IPS-18a (cell line): ENCODE data around the gene SHROOM1.
A peak's percentile ranks its signal among the peaks of the same experiment; 100 is the strongest.

Source experiments
- H3K27ac ChIP-seq: one replicate; pipeline ENCODE4 v1.5.1; 2013; ENCODE audit warnings: low read length
- H3K27me3 ChIP-seq: one replicate; pipeline ENCODE4 v1.6.1; 2013; ENCODE audit warnings: mild to moderate bottlenecking, low read length; ENCODE audit not compliant: control insufficient read depth, insufficient read depth
- H3K36me3 ChIP-seq: one replicate; pipeline ENCODE4 v1.6.1; 2013; ENCODE audit warnings: low read depth, low read length; ENCODE audit not compliant: control insufficient read depth
- H3K4me1 ChIP-seq: one replicate; pipeline ENCODE4 v1.6.1; 2013; ENCODE audit warnings: low read depth, low read length; ENCODE audit not compliant: control insufficient read depth
- H3K4me3 ChIP-seq: one replicate; pipeline ENCODE4 v1.5.1; 2013; ENCODE audit warnings: low read length
- H3K9ac ChIP-seq: one replicate; pipeline ENCODE4 v1.6.1; 2013; ENCODE audit warnings: mild to moderate bottlenecking, low read length, moderate library complexity
- H3K9me3 ChIP-seq: one replicate; pipeline ENCODE4 v1.6.1; 2013; ENCODE audit warnings: low read depth, low read length; ENCODE audit not compliant: control insufficient read depth

The SHROOM1 gene

GRCh38 chr5:132848270-132848669, 17.8 kb upstream of the SHROOM1 start:
- Histone ChIP-seq H3K27ac (no peak overlapping the region), H3K4me3 (no peak overlapping the region), H3K4me1 (no peaks in the 10 kb centered on the region), H3K36me3 (no peaks in the 10 kb centered on the region), H3K9ac (no peak overlapping the region), H3K27me3 (no peaks in the 10 kb centered on the region), H3K9me3 (no peaks in the 10 kb centered on the region)

- no peaks in the 10 kb centered on the region for H3K36me3 ChIP-seq
- no peak overlapping the region for H3K9ac ChIP-seq
- H3K4me1 ChIP-seq, result no peaks in the 10 kb centered on the region
- H3K27me3 ChIP-seq, result no peaks in the 10 kb centered on the region
- no peak overlapping the region for H3K27ac ChIP-seq
- H3K9me3 ChIP-seq, result no peaks in the 10 kb centered on the region
- H3K4me3 ChIP-seq, result no peak overlapping the region
Observed at GRCh38 chr5:132841305-132841704, 10.9 kb upstream of the SHROOM1 start.

GRCh38 chr5:132840896-132841295, 10.4 kb upstream of the SHROOM1 start:
- Histone ChIP-seq H3K9me3 (no peaks in the 10 kb centered on the region), H3K4me3 (no peak overlapping the region), H3K27ac (no peak overlapping the region), H3K4me1 (no peaks in the 10 kb centered on the region), H3K27me3 (no peaks in the 10 kb centered on the region), H3K36me3 (no peaks in the 10 kb centered on the region), H3K9ac (no peak overlapping the region)

GRCh38 chr5:132840313-132840712, 9.9 kb upstream of the SHROOM1 start:
- Histone ChIP-seq H3K4me1 (no peaks in the 10 kb centered on the region), H3K9ac (no peak overlapping the region), H3K9me3 (no peaks in the 10 kb centered on the region), H3K27ac (no peak overlapping the region), H3K36me3 (no peaks in the 10 kb centered on the region), H3K27me3 (no peaks in the 10 kb centered on the region), H3K4me3 (no peak overlapping the region)

- H3K9me3 ChIP-seq, result no peaks in the 10 kb centered on the region
- H3K4me3 ChIP-seq, result no peak overlapping the region
- no peak overlapping the region for H3K27ac ChIP-seq
- H3K4me1 ChIP-seq, result no peaks in the 10 kb centered on the region
- no peaks in the 10 kb centered on the region for H3K27me3 ChIP-seq
- no peak overlapping the region for H3K9ac ChIP-seq
- no peaks in the 10 kb centered on the region for H3K36me3 ChIP-seq
Observed at GRCh38 chr5:132839426-132840301, 9.2 kb upstream of the SHROOM1 start.

GRCh38 chr5:132838516-132839282, 8.3 kb upstream of the SHROOM1 start:
- H3K27ac ChIP-seq, result no peak overlapping the region
- no peak overlapping the region for H3K9ac ChIP-seq
- no peaks in the 10 kb centered on the region for H3K27me3 ChIP-seq
- no peaks in the 10 kb centered on the region for H3K36me3 ChIP-seq
- no peaks in the 10 kb centered on the region for H3K9me3 ChIP-seq
- no peaks in the 10 kb centered on the region for H3K4me1 ChIP-seq
- no peak overlapping the region for H3K4me3 ChIP-seq

- Histone ChIP-seq H3K9me3 (no peaks in the 10 kb centered on the region), H3K27me3 (no peaks in the 10 kb centered on the region), H3K4me1 (no peaks in the 10 kb centered on the region), H3K9ac (no peak overlapping the region), H3K4me3 (no peak overlapping the region), H3K36me3 (no peaks in the 10 kb centered on the region), H3K27ac (no peak overlapping the region)
Observed at GRCh38 chr5:132837868-132838267, 7.4 kb upstream of the SHROOM1 start.

- peaks cover under 1% of the 10 kb centered on the region for H3K27me3 ChIP-seq
- H3K9me3 ChIP-seq, result no peaks in the 10 kb centered on the region
- no peak overlapping the region for H3K27ac ChIP-seq
- no peaks in the 10 kb centered on the region for H3K4me1 ChIP-seq
- H3K36me3 ChIP-seq, result no peaks in the 10 kb centered on the region
- no peak overlapping the region for H3K4me3 ChIP-seq
- H3K9ac ChIP-seq, result no peak overlapping the region
Observed at GRCh38 chr5:132836852-132837251, 6.4 kb upstream of the SHROOM1 start.

- peaks cover 28% of the 10 kb centered on the region for H3K27me3 ChIP-seq
- no peaks in the 10 kb centered on the region for H3K4me1 ChIP-seq
- H3K36me3 ChIP-seq, result no peaks in the 10 kb centered on the region
- H3K4me3 ChIP-seq, result no peak overlapping the region
- no peak overlapping the region for H3K9ac ChIP-seq
- H3K9me3 ChIP-seq, result no peaks in the 10 kb centered on the region
- no peak overlapping the region for H3K27ac ChIP-seq
Observed at GRCh38 chr5:132834057-132834456, 3.6 kb upstream of the SHROOM1 start.

- no peaks in the 10 kb centered on the region for H3K9me3 ChIP-seq
- no peak overlapping the region for H3K4me3 ChIP-seq
- peaks cover 43% of the 10 kb centered on the region for H3K27me3 ChIP-seq
- H3K27ac ChIP-seq, result no peak overlapping the region
- H3K4me1 ChIP-seq, result no peaks in the 10 kb centered on the region
- H3K36me3 ChIP-seq, result no peaks in the 10 kb centered on the region
- no peak overlapping the region for H3K9ac ChIP-seq
Observed at GRCh38 chr5:132832612-132833011, 2.2 kb upstream of the SHROOM1 start.

GRCh38 chr5:132831095-132831860, 831 bp upstream of the SHROOM1 start:
- Histone ChIP-seq H3K27ac (no peak overlapping the region), H3K9ac (peak overlapping the region; percentile 52), H3K4me3 (peak overlapping the region; percentile 56), H3K27me3 (peaks cover 56% of the 10 kb centered on the region), H3K4me1 (peaks cover 2% of the 10 kb centered on the region), H3K36me3 (no peaks in the 10 kb centered on the region), H3K9me3 (no peaks in the 10 kb centered on the region)
